BLaER1 (cell line): ENCODE results near the gene SYT6.

Experiments used
- H3K27ac ChIP-seq: shearing (Covaris generic); formaldehyde crosslinking; 2 replicates; pipeline ENCODE4 v1.8.1; 2022
- H3K27me3 ChIP-seq: shearing (Covaris generic); formaldehyde crosslinking; 2 replicates; pipeline ENCODE4 v1.8.1; 2022
- H3K36me3 ChIP-seq: shearing (Covaris generic); formaldehyde crosslinking; 2 replicates; pipeline ENCODE4 v1.8.1; 2022
- H3K4me1 ChIP-seq: shearing (Covaris generic); formaldehyde crosslinking; 2 replicates; pipeline ENCODE4 v1.8.1; 2022
- H3K4me2 ChIP-seq: shearing (Covaris generic); formaldehyde crosslinking; 2 replicates; pipeline ENCODE4 v1.8.1; 2022
- H3K4me3 ChIP-seq: shearing (Covaris generic); formaldehyde crosslinking; 2 replicates; pipeline ENCODE4 v1.8.1; 2022
- H3K9ac ChIP-seq: shearing (Covaris generic); formaldehyde crosslinking; 2 replicates; pipeline ENCODE4 v1.8.1; 2022
- H3K9me3 ChIP-seq: shearing (Covaris generic); formaldehyde crosslinking; 2 replicates; pipeline ENCODE4 v1.8.1; 2022
- H4K20me1 ChIP-seq: shearing (Covaris generic); formaldehyde crosslinking; 2 replicates; pipeline ENCODE4 v1.8.1; 2022
- Cebpa-rat ChIP-seq: shearing (Covaris generic); IDR thresholded peaks from 2 replicates; pipeline ENCODE4 v1.8.1; 2022

SYT6 gene

DNA sequence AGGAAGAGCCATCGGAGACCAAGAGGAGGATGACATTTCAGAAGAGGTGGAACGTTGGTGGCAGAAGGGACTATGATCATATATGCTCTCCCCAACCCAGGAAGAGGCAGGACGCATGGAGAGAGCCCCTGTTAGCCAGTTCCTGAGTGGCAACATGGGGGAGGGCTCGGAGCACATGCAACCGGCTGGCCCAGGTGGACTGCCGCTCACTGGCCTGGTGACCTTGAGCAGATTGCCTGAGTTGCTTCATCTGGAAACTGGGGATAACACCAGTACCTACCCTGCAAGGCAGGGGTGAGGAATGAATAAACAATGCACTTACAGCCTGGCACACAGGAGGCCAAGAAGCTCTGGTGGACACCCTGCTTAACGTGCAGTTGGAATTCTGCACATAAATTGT, 29.0 kb downstream of the SYT6 start:
- no peak overlapping the region for H3K9ac ChIP-seq
- no peaks in the 10 kb centered on the region for H4K20me1 ChIP-seq
- H3K4me1 ChIP-seq, result peaks cover 7% of the 10 kb centered on the region; the same call in 1 of the 2 replicates
- H3K27me3 ChIP-seq, result no peaks in the 10 kb centered on the region
- TF ChIP-seq Cebpa-rat, result no peak
- no peaks in the 10 kb centered on the region for H3K36me3 ChIP-seq
- H3K4me3 ChIP-seq, result no peak overlapping the region
- no peak overlapping the region for H3K4me2 ChIP-seq
- no peaks in the 10 kb centered on the region for H3K9me3 ChIP-seq
- H3K27ac ChIP-seq, result no peak overlapping the region

DNA sequence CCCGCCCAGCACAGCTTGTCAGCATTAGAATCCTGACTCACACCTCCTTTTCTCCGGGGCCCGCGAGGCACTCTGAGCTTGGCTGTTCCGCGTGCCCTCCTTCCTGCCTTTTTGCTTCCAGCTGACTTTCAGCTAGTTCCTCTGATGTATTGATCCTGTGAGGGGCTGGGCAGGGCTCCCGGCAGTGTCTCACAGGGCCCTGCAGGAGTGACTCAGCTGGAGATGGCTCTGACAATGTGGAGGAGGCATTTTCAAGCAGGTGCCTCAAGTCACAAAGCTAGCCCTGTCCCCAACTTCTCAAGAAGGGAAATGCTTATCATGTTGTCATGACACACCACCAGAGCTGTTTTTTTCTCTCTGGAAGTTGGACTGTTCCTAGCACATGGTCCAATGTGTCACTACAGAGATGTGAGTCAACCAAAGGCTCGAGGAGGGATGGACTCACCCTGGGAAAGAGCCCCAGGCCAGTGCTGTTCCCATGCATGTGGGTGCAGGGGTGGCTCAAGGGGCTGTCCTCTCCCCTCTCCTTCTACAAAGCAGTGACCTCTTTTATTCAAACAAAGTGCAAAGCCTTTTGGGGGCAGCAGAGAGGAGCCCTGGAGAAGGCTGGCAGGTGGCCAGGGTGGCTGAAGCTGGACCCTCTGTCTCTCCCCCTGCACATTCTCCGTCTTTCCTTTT, 30.6 kb downstream of the SYT6 start:
- no peak for TF ChIP-seq Cebpa-rat
- Histone ChIP-seq H3K9ac (no peak overlapping the region), H4K20me1 (no peaks in the 10 kb centered on the region), H3K9me3 (no peaks in the 10 kb centered on the region), H3K27ac (no peak overlapping the region), H3K4me2 (no peak overlapping the region), H3K27me3 (no peaks in the 10 kb centered on the region), H3K4me3 (no peak overlapping the region), H3K4me1 (peaks cover 7% of the 10 kb centered on the region; the same call in 1 of the 2 replicates), H3K36me3 (no peaks in the 10 kb centered on the region)

GRCh38 chr1:114118351-114118990, 35.2 kb downstream of the SYT6 start:
- H3K36me3 ChIP-seq, result no peaks in the 10 kb centered on the region
- peaks cover 28% of the 10 kb centered on the region for H3K4me1 ChIP-seq

DNA sequence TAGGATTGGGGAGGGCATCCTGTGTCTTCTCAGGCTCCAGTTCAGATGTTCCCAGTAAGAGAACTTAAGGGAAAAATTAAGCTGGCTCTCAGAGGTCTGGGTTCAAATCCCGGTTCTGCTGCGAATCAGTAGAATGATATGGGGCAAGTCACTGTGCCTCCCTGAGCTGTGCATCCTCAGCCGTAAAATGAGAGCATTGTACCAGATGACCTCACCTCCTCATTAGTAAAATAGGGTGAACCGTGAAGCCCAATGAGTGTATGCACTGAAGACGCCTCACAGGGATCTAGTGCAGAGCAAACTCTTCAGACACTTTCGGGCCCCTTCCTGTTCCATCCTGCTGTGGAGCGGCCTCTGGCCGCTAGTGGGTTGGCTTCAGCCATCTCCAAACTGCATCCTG, 36.0 kb downstream of the SYT6 start:
- H3K27ac ChIP-seq, result no peak overlapping the region
- no peaks in the 10 kb centered on the region for H4K20me1 ChIP-seq
- no peak overlapping the region for H3K4me3 ChIP-seq
- H3K9me3 ChIP-seq, result no peaks in the 10 kb centered on the region
- no peak overlapping the region for H3K9ac ChIP-seq
- H3K36me3 ChIP-seq, result no peaks in the 10 kb centered on the region
- H3K4me2 ChIP-seq, result no peak overlapping the region
- TF ChIP-seq Cebpa-rat, result no peak
- H3K27me3 ChIP-seq, result no peaks in the 10 kb centered on the region
- H3K4me1 ChIP-seq, result peaks cover 36% of the 10 kb centered on the region

More at GRCh38 chr1:114118351-114118990, 35.2 kb downstream of the SYT6 start:
- Histone ChIP-seq H3K27me3 (no peaks in the 10 kb centered on the region), H3K4me3 (no peak overlapping the region), H3K4me2 (peak overlapping the region; percentile 4; the same call in 1 of the 2 replicates), H4K20me1 (no peaks in the 10 kb centered on the region), H3K27ac (no peak overlapping the region), H3K9ac (no peak overlapping the region), H3K9me3 (no peaks in the 10 kb centered on the region)
- no peak for TF ChIP-seq Cebpa-rat

DNA sequence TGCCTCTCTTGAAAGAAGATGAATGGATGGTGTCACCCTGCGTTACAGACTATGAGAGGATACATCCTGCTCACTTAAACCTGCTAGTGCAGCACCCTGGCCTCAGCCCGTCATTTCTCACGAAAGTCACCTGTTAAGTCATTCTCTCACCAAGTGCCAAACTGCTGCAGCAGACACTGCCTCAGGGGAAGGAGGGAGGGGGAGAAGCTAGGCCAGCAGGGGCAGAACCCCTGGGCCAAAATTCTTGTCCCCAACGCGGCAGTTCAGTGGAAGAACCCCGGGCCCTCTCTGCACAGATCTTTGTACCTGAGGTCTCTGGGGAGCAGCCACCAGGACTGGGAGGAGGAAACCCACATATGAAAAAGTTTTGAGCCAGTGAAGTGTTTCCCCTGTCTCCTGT, 37.6 kb downstream of the SYT6 start:
- Histone ChIP-seq H3K27ac (no peak overlapping the region), H3K4me2 (no peak overlapping the region), H3K36me3 (no peaks in the 10 kb centered on the region), H3K27me3 (no peaks in the 10 kb centered on the region), H4K20me1 (no peaks in the 10 kb centered on the region), H3K9ac (no peak overlapping the region), H3K9me3 (no peaks in the 10 kb centered on the region), H3K4me1 (peaks cover 46% of the 10 kb centered on the region), H3K4me3 (no peak overlapping the region)
- no peak for TF ChIP-seq Cebpa-rat

DNA sequence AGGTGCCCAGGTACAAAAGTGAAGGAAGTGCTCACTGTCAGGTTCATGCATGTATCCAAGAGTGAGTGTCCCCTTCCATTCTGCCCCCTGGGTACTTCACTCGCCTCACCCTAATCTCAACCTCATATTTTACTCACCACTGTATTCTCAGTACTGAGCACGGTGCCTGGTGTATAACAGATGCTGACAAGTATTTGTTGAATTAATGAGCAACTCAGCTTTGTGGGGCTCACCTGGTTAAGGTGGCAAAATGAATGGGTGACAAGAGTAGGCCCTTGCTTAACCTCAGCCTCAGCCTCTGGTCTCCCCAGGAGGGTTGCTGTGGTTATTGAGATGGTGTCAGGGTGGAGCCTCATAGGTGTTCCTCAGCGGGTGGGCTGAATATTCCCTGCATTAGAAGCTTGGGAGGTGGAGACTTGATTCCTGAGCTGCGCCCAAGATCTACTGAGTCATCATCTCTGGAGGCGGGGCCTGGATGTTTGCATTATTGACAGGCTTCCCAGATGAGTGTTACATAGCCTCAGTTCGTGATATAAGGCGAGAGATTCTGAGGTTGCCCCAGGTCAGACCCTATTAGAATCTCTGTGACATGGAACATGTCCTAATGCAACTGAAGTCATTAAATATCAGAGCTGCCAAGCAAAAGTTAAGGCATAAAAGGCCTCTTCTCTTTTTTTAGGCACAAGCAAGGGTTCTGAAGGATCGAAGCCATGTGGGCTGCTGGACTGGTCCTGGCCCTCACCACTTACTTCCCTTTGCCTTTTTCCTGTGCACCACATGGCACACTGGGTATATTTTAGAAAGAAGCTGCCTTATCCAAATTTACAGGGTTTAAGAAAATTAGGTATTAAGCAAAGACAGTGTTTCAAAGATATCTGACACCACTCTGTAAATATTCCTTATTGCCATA, 39.2 kb downstream of the SYT6 start:
- peak overlapping the region; percentile 18; the same call in 1 of the 2 replicates for H3K27ac ChIP-seq
- H3K27me3 ChIP-seq, result no peaks in the 10 kb centered on the region
- H3K9me3 ChIP-seq, result no peaks in the 10 kb centered on the region
- no peaks in the 10 kb centered on the region for H4K20me1 ChIP-seq
- peaks cover 50% of the 10 kb centered on the region for H3K4me1 ChIP-seq
- H3K9ac ChIP-seq, result no peak overlapping the region
- H3K4me2 ChIP-seq, result peak overlapping the region; percentile 76
- no peaks in the 10 kb centered on the region for H3K36me3 ChIP-seq
- no peak for TF ChIP-seq Cebpa-rat
- H3K4me3 ChIP-seq, result no peak overlapping the region

GRCh38 chr1:114113411-114114184, 40.1 kb downstream of the SYT6 start:
- peak overlapping the region; percentile 76 for H3K4me2 ChIP-seq
- H3K27me3 ChIP-seq, result no peaks in the 10 kb centered on the region
- H3K4me1 ChIP-seq, result peaks cover 56% of the 10 kb centered on the region
- TF ChIP-seq Cebpa-rat, result no peak
- H3K27ac ChIP-seq, result peak overlapping the region; percentile 18; the same call in 1 of the 2 replicates
- H3K4me3 ChIP-seq, result no peak overlapping the region
- H3K9me3 ChIP-seq, result no peaks in the 10 kb centered on the region
- no peaks in the 10 kb centered on the region for H4K20me1 ChIP-seq
- no peak overlapping the region for H3K9ac ChIP-seq
- H3K36me3 ChIP-seq, result no peaks in the 10 kb centered on the region

GRCh38 chr1:114112775-114113174, 40.9 kb downstream of the SYT6 start:
- TF ChIP-seq Cebpa-rat, result no peak
- Histone ChIP-seq H3K9me3 (no peaks in the 10 kb centered on the region), H3K4me2 (peak overlapping the region; percentile 76), H3K4me3 (no peak overlapping the region), H3K27ac (peak overlapping the region; percentile 39; the same call in 1 of the 2 replicates), H3K9ac (no peak overlapping the region), H3K36me3 (no peaks in the 10 kb centered on the region), H3K4me1 (peaks cover 60% of the 10 kb centered on the region), H3K27me3 (no peaks in the 10 kb centered on the region), H4K20me1 (no peaks in the 10 kb centered on the region)
